ENCODE results near the gene L3MBTL3.

DNA sequence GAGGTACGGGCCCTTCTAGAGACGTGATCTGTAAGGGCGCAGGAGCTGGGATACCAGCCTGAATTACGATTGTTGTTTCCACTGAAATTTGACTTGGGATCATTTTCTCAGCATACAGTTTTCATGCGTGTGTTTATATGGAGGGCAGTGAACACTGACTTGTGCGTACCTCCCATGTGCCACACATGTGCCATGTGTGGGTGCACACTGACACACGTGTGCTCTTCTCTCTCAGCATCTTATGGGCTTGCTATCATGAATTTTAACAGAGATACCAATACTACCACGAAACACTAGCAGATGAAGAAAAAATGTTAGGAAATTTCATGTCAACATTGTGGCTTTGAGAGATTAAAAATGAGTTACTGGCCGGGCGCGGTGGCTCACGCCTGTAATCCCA lies 39.1 kb downstream of the L3MBTL3 start:
- TF ChIP-seq CTCF (IDR thresholded peaks at IDR 0.05) (no peak), CHD2 (IDR thresholded peaks at IDR 0.05; ENCODE audit: low read length, partially characterized antibody) (no peak), POLR2A (IDR thresholded peaks at IDR 0.05; ENCODE audit: low read length) (no peak), ZFP36 (IDR thresholded peaks at IDR 0.05; ENCODE audit: borderline replicate concordance, partially characterized antibody) (no peak), CBX8 (IDR thresholded peaks at IDR 0.05) (no peak), MYC (IDR thresholded peaks at IDR 0.05; ENCODE audit: borderline replicate concordance, low read length) (no peak), RAD21 (conservative IDR thresholded peaks at IDR 0.05 in 1 of 2, IDR thresholded peaks at IDR 0.05 in 1 of 2) (no peak), RCOR1 (IDR thresholded peaks at IDR 0.05; ENCODE audit: low read depth, low read length) (no peak), JUNB (IDR thresholded peaks at IDR 0.05) (no peak)
- TF ChIP-seq, protein P1, sequence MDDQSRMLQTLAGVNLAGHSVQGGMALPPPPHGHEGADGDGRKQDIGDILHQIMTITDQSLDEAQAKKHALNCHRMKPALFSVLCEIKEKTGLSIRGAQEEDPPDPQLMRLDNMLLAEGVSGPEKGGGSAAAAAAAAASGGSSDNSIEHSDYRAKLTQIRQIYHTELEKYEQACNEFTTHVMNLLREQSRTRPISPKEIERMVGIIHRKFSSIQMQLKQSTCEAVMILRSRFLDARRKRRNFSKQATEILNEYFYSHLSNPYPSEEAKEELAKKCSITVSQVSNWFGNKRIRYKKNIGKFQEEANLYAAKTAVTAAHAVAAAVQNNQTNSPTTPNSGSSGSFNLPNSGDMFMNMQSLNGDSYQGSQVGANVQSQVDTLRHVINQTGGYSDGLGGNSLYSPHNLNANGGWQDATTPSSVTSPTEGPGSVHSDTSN (IDR thresholded peaks at IDR 0.05) = no peak

All from A549 (cell line).